Astrocyte (in vitro differentiated cells and primary cell): Measurements from ENCODE around the gene MATCAP1. TPM values are rescaled to one million over a fixed set of nuclear protein-coding genes. Genes with fewer than 3 reads are reported as not detected.
A peak's percentile ranks its signal among the peaks of the same experiment; 100 is the strongest.

Experiments
- DNase-seq: peaks from one replicate; pipeline ENCODE4 v3.0.0-alpha.2; 2010; ENCODE audit warnings: low read depth
- FAIRE-seq: peaks from 2 replicates; lab custom pipeline; 2011; peaks lifted over from hg19 to GRCh38; lab: Jason Lieb, UNC
- H2AFZ ChIP-seq: 2 replicates; pipeline ENCODE4 v1.6.0; 2012; ENCODE audit warnings: low read depth, low read length, inconsistent platforms
- H3K27ac ChIP-seq: 2 replicates; pipeline ENCODE4 v1.5.1; 2011; ENCODE audit warnings: low read depth, low read length, inconsistent platforms
- H3K27me3 ChIP-seq: 2 replicates; pipeline ENCODE4 v1.6.0; 2011; ENCODE audit warnings: low read length, inconsistent platforms; ENCODE audit not compliant: insufficient read depth
- H3K36me3 ChIP-seq: 2 replicates; pipeline ENCODE4 v1.5.1; 2011; ENCODE audit warnings: low read length, inconsistent platforms; ENCODE audit not compliant: insufficient read depth
- H3K4me1 ChIP-seq: 2 replicates; pipeline ENCODE4 v1.5.1; 2011; ENCODE audit warnings: low read length, inconsistent platforms; ENCODE audit not compliant: insufficient read depth
- H3K4me2 ChIP-seq: 2 replicates; pipeline ENCODE4 v1.6.0; 2012; ENCODE audit warnings: low read length, inconsistent platforms
- H3K4me3 ChIP-seq: 2 replicates; pipeline ENCODE4 v1.5.1; 2011; ENCODE audit warnings: low read depth, mild to moderate bottlenecking, low read length, inconsistent platforms; ENCODE audit not compliant: insufficient read depth
- H3K79me2 ChIP-seq: 2 replicates; pipeline ENCODE4 v1.6.0; 2012; ENCODE audit warnings: mild to moderate bottlenecking, low read length, inconsistent platforms; ENCODE audit not compliant: insufficient read depth
- H3K9ac ChIP-seq: 2 replicates; pipeline ENCODE4 v1.6.0; 2012; ENCODE audit warnings: mild to moderate bottlenecking, low read length, inconsistent platforms
- H3K9me3 ChIP-seq: 2 replicates; pipeline ENCODE4 v1.5.1; 2012; ENCODE audit warnings: low read depth, mild to moderate bottlenecking, low read length, inconsistent platforms; ENCODE audit not compliant: insufficient read depth
- H4K20me1 ChIP-seq: 2 replicates; pipeline ENCODE4 v1.6.0; 2012; ENCODE audit warnings: low read length, inconsistent platforms; ENCODE audit not compliant: insufficient read depth
- H3K27ac Mint-ChIP-seq: one replicate; pipeline ENCODE4 v1.8.0; 2021; ENCODE audit warnings: mild to moderate bottlenecking, mixed read lengths; ENCODE audit not compliant: unreplicated experiment
- H3K27me3 Mint-ChIP-seq: one replicate; pipeline ENCODE4 v1.8.0; 2021; ENCODE audit warnings: low read depth, mixed read lengths; ENCODE audit not compliant: unreplicated experiment
- H3K36me3 Mint-ChIP-seq: one replicate; pipeline ENCODE4 v1.8.0; 2021; ENCODE audit warnings: low read depth, mixed read lengths; ENCODE audit not compliant: unreplicated experiment
- H3K4me1 Mint-ChIP-seq: one replicate; pipeline ENCODE4 v1.8.0; 2021; ENCODE audit warnings: low read depth, mixed read lengths; ENCODE audit not compliant: unreplicated experiment
- H3K4me3 Mint-ChIP-seq: one replicate; pipeline ENCODE4 v1.8.0; 2021; ENCODE audit warnings: mild to moderate bottlenecking, moderate library complexity, mixed read lengths; ENCODE audit not compliant: unreplicated experiment
- H3K9me3 Mint-ChIP-seq: one replicate; pipeline ENCODE4 v1.8.0; 2021; ENCODE audit warnings: mild to moderate bottlenecking, mixed read lengths; ENCODE audit not compliant: unreplicated experiment
- CTCF ChIP-seq: IDR thresholded peaks from 2 replicates; pipeline ENCODE4 v1.5.1; 2011; ENCODE audit warnings: low read depth, mild to moderate bottlenecking, inconsistent platforms, low read length, moderate library complexity; ENCODE audit not compliant: insufficient read depth
- EZH2 ChIP-seq: IDR thresholded peaks from 2 replicates; pipeline ENCODE4 v1.6.1; 2012; ENCODE audit warnings: mild to moderate bottlenecking, low read length, inconsistent platforms; ENCODE audit not compliant: insufficient read depth
- total RNA-seq: library from RNA; stranded (reverse); gene quantifications from 2 replicates; pipeline ENCODE4 v1.2.1, GENCODE V29; 2021

MATCAP1 gene
- total RNA-seq, 1 donor from 2014 or later = 26.1 TPM

- H3K4me3 Mint-ChIP-seq = no peak overlapping the region
- H3K36me3 Mint-ChIP-seq = peaks cover 20% of the 10 kb centered on the region
- Histone ChIP-seq H3K27ac (no peak overlapping the region), H3K9ac (peak overlapping the region; percentile 29), H3K36me3 (no peaks in the 10 kb centered on the region), H3K4me2 (peak overlapping the region; percentile 86), H3K79me2 (no peaks in the 10 kb centered on the region), H3K27me3 (no peaks in the 10 kb centered on the region), H2AFZ (peak overlapping the region; percentile 27), H3K9me3 (no peaks in the 10 kb centered on the region), H4K20me1 (peaks cover 40% of the 10 kb centered on the region), H3K4me3 (peak overlapping the region; percentile 59), H3K4me1 (peaks cover 31% of the 10 kb centered on the region)
- no peak for DNase-seq
- peaks cover 21% of the 10 kb centered on the region for H3K4me1 Mint-ChIP-seq
- no peak overlapping the region for H3K27ac Mint-ChIP-seq
- H3K9me3 Mint-ChIP-seq = peaks cover 2% of the 10 kb centered on the region
- peaks cover 28% of the 10 kb centered on the region for H3K27me3 Mint-ChIP-seq
- TF ChIP-seq CTCF (no peak), EZH2 (no peak)
- no peak for FAIRE-seq
Observed at GRCh38 chr16:67174706-67175231, 9.0 kb downstream of the MATCAP1 start.

- H3K27ac ChIP-seq = no peak overlapping the region
- peaks cover 2% of the 10 kb centered on the region for H3K27me3 ChIP-seq
- H2AFZ ChIP-seq = peak overlapping the region; percentile 78
- peak overlapping the region; percentile 86 for H3K4me2 ChIP-seq
- H3K9ac ChIP-seq = peak overlapping the region; percentile 29
- H4K20me1 ChIP-seq = peaks cover 34% of the 10 kb centered on the region
- no peak for TF ChIP-seq CTCF
- no peak for TF ChIP-seq EZH2
- H3K4me1 Mint-ChIP-seq = peaks cover 25% of the 10 kb centered on the region
- H3K4me1 ChIP-seq = peaks cover 31% of the 10 kb centered on the region
- H3K27me3 Mint-ChIP-seq = peaks cover 28% of the 10 kb centered on the region
- FAIRE-seq (no peak), DNase-seq (peak; percentile 78)
- no peaks in the 10 kb centered on the region for H3K9me3 ChIP-seq
- H3K4me3 ChIP-seq = peak overlapping the region; percentile 59
- H3K27ac Mint-ChIP-seq = peak overlapping the region; percentile 21
- H3K79me2 ChIP-seq = no peaks in the 10 kb centered on the region
- peaks cover 20% of the 10 kb centered on the region for H3K36me3 Mint-ChIP-seq
- no peaks in the 10 kb centered on the region for H3K36me3 ChIP-seq
- peaks cover 2% of the 10 kb centered on the region for H3K9me3 Mint-ChIP-seq
- H3K4me3 Mint-ChIP-seq = peak overlapping the region; percentile 78
Observed at GRCh38 chr16:67173808-67174705, 9.7 kb downstream of the MATCAP1 start.
